Measurements from ENCODE around the gene PTPN3. TPM values are rescaled to one million over a fixed set of nuclear protein-coding genes. Genes with fewer than 3 reads are reported as not detected.

The PTPN3 gene
- total and polyA plus RNA-seq, 2 experiments from 2014 or later: 1.4 to 2.6 TPM

- no peak for TF ChIP-seq CTCF (conservative IDR thresholded peaks at IDR 0.05; ENCODE audit: low read depth in 2 of 2)
- TF ChIP-seq REST (IDR thresholded peaks at IDR 0.05; ENCODE audit: unreplicated experiment): no peak
Observed at GRCh38 chr9:109439378-109440116, 58.6 kb downstream of the PTPN3 start (continued).

- no peaks in the 10 kb centered on the region for H3K79me2 ChIP-seq (replicated peaks; ENCODE audit: insufficient read depth)
- no peak overlapping the region for H3K4me2 ChIP-seq
- no peak for DNase-seq (ENCODE audit: low spot score)
- Mint-ChIP-seq H3K36me3 (ENCODE audit: low read depth) (peaks cover 2% of the 10 kb centered on the region; the same call in 1 of the 3 replicates), H3K9me3 (no peaks in the 10 kb centered on the region; the same call in 2 of the 3 replicates), H3K27ac (no peak overlapping the region), H3K27me3 (ENCODE audit: insufficient read depth, low read depth, poor library complexity) (peaks cover 2% of the 10 kb centered on the region), H3K4me3 (no peak overlapping the region), H3K4me1 (peaks cover 7% of the 10 kb centered on the region)
- H4K20me1 ChIP-seq (replicated peaks; ENCODE audit: insufficient read depth): no peaks in the 10 kb centered on the region
- no peaks in the 10 kb centered on the region for H3K4me1 ChIP-seq (ENCODE audit: insufficient read depth)
- H3K27ac ChIP-seq (ENCODE audit: low read depth): no peak overlapping the region
- H3K4me3 ChIP-seq: no peak overlapping the region
- no peak for ATAC-seq
- H2AFZ ChIP-seq: no peak overlapping the region
- H3K27me3 ChIP-seq (ENCODE audit: insufficient read depth): no peaks in the 10 kb centered on the region
- H3K9me2 ChIP-seq (ENCODE audit: insufficient read depth): no peaks in the 10 kb centered on the region
- no peaks in the 10 kb centered on the region for H3K36me3 ChIP-seq (ENCODE audit: insufficient read depth)
- H3F3A ChIP-seq (replicated peaks; ENCODE audit: low read depth): no peaks in the 10 kb centered on the region
- no peak for TF ChIP-seq ZNF331 (CRISPR knock-in tag; IDR thresholded peaks at IDR 0.05; ENCODE audit: low read depth)
- TF ChIP-seq CREB1 (CRISPR knock-in tag; IDR thresholded peaks at IDR 0.05; ENCODE audit: low read depth): no peak
- no peak for TF ChIP-seq ZNF462 (CRISPR knock-in tag; IDR thresholded peaks at IDR 0.05)
- no peak for TF ChIP-seq JUNB (IDR thresholded peaks at IDR 0.05; ENCODE audit: unreplicated experiment)
- no peak for TF ChIP-seq STAT1 (IDR thresholded peaks at IDR 0.05; ENCODE audit: unreplicated experiment)
- TF ChIP-seq EZH2phosphoT487 (IDR thresholded peaks at IDR 0.05; ENCODE audit: unreplicated experiment): no peak
- TF ChIP-seq, protein P1, sequence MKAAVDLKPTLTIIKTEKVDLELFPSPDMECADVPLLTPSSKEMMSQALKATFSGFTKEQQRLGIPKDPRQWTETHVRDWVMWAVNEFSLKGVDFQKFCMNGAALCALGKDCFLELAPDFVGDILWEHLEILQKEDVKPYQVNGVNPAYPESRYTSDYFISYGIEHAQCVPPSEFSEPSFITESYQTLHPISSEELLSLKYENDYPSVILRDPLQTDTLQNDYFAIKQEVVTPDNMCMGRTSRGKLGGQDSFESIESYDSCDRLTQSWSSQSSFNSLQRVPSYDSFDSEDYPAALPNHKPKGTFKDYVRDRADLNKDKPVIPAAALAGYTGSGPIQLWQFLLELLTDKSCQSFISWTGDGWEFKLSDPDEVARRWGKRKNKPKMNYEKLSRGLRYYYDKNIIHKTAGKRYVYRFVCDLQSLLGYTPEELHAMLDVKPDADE (IDR thresholded peaks at IDR 0.05): no peak
- no peak for TF ChIP-seq POLR2AphosphoS5 (IDR thresholded peaks at IDR 0.05; ENCODE audit: low read depth)
- no peak for TF ChIP-seq EZH2 (IDR thresholded peaks at IDR 0.05; ENCODE audit: low read depth, unreplicated experiment)
- TF ChIP-seq ZNF114 (CRISPR knock-in tag; IDR thresholded peaks at IDR 0.05): no peak
- TF ChIP-seq NANOG (IDR thresholded peaks at IDR 0.05; ENCODE audit: borderline replicate concordance): no peak
Observed at GRCh38 chr9:109437286-109437685, 60.8 kb downstream of the PTPN3 start.
